Spleen (tissue), 11 donors: ENCODE results near the gene CCDC80. TPM values are rescaled to one million over a fixed set of nuclear protein-coding genes. Genes with fewer than 3 reads are reported as not detected.
"Not testable (repeated sequence)": the region's sequence is repeated elsewhere in the genome, so short reads cannot be mapped to it uniquely, and the experiment has no call there.

Experiments
- DNase-seq: peaks from one replicate; pipeline ENCODE4 v3.0.0-alpha.2; 2020
- H3K27ac ChIP-seq, 8 donors: fragments of 200-600 bp; sonication (generic) in 7 of 8; 1 replicate in 4 of 8; 2 replicates in 4 of 8; pipeline versions ENCODE4 v1.5.0 to v1.8.0; 2016 to 2021; ENCODE audit warnings: inconsistent platforms in 4 of 8, mild to moderate bottlenecking in 4 of 8, moderate library complexity in 1 of 8
- H3K27me3 ChIP-seq, 7 donors: fragments of 200-600 bp; sonication (generic) in 6 of 7; replicated peaks in 1 of 7; 1 replicate in 4 of 7; 2 replicates in 3 of 7; pipeline versions ENCODE4 v1.5.0 to v1.8.0; 2016 to 2021; ENCODE audit warnings: inconsistent platforms in 3 of 7, mild to moderate bottlenecking in 1 of 7
- H3K36me3 ChIP-seq, 6 donors: fragments of 200-600 bp; sonication (generic) in 5 of 6; 1 replicate in 4 of 6; 2 replicates in 2 of 6; pipeline versions ENCODE4 v1.5.0 to v1.8.0; 2016 to 2021; ENCODE audit warnings: inconsistent platforms in 2 of 6
- H3K4me1 ChIP-seq, 6 donors: fragments of 200-600 bp; sonication (generic) in 5 of 6; 1 replicate in 3 of 6; 2 replicates in 3 of 6; pipeline versions ENCODE4 v1.5.0 to v1.8.0; 2016 to 2021; ENCODE audit warnings: inconsistent platforms in 3 of 6
- H3K4me3 ChIP-seq, 8 donors: fragments of 200-600 bp; sonication (generic) in 7 of 8; 1 replicate in 4 of 8; 2 replicates in 4 of 8; pipeline versions ENCODE4 v1.5.0 to v1.8.0; 2016 to 2021; ENCODE audit warnings: inconsistent platforms in 4 of 8, mild to moderate bottlenecking in 4 of 8, moderate library complexity in 2 of 8
- H3K9me3 ChIP-seq, 8 donors: fragments of 200-600 bp; sonication (generic) in 7 of 8; 1 replicate in 4 of 8; 2 replicates in 4 of 8; pipeline versions ENCODE4 v1.5.0 to v1.8.0; 2016 to 2021; ENCODE audit warnings: inconsistent platforms in 4 of 8
- POLR2A ChIP-seq, 3 donors: fragments of 450-650 bp; IDR thresholded peaks; one replicate each; pipeline ENCODE4 v1.5.1; 2017; ENCODE audit warnings: antibody characterized with exemption in 3 of 3, mild to moderate bottlenecking in 1 of 3
- POLR2AphosphoS5 ChIP-seq, 3 donors: sonication (generic); formaldehyde crosslinking; IDR thresholded peaks; one replicate each; pipeline ENCODE4 v1.5.1; 2017; ENCODE audit warnings: antibody characterized with exemption in 3 of 3
- WGBS, 5 donors: extraction: QIAGEN DNeasy Blood & Tissue Kit in 3 of 5; methylation state at CpG; one replicate each; pipeline versions ENCODE4 v1.1.5 to v1.1.7; 2013 to 2018; 5-methylcytosine and 5-hydroxymethylcytosine counted together
- intact Hi-C: fragments of 100-400 bp; cut with DNase I; formaldehyde crosslinking; loops from one replicate; pipeline ENCODE4 v1.15.0; 2023; ENCODE audit warnings: low total_unique reads
- polyA plus RNA-seq, 3 donors: library from polyadenylated mRNA; stranded (reverse); fragments of 200-250 nt; gene quantifications; one replicate each; pipeline ENCODE4 v1.2.1, GENCODE V29; 2013
- total RNA-seq, 7 donors: library from RNA; depleted of rRNA in 3 of 7; stranded (reverse); fragments of >200 nt in 3 of 7; fragmentation: NEBNext Ultra II Directional in 4 of 7; extraction: Animal tissue kit (Norgen Biotek cat#: 25700) in 4 of 7; gene quantifications; one replicate each; pipeline versions ENCODE4 v1.1.0 to v1.2.1, GENCODE V29; 2016 to 2021
- TF ChIP-seq, protein P1 (sequence below), 11 experiments: fragments of 200-600 bp in 7 of 11; fragments of 450-650 bp in 4 of 11; sonication (generic) in 4 of 11; IDR thresholded peaks in 8 of 11; conservative IDR thresholded peaks in 3 of 11; 1 replicate in 7 of 11; 2 replicates in 4 of 11; pipeline versions ENCODE4 v1.4.0 to v1.8.0; 2016 to 2021; ENCODE audit warnings: antibody characterized with exemption in 11 of 11, inconsistent platforms in 4 of 11, mild to moderate bottlenecking in 1 of 11
- donor health status: healthy with polysubstance abuse.
- donor health status: DM: no; HTN: no; CAD: no; lungs with moderate emphysema.
- donor health status: DM: no; HTN: no; CAD: no.
- donor health status: Bipolar disorder and iron deficiency.
- donor health status: healthy.
- donor health status: DM: no; HTN: no; CAD: no.
- donor health status: DM: yes; HTN: yes; CAD: no.

The CCDC80 gene
- total and polyA plus RNA-seq, 10 donors: 5.2 to 99.9 (median 31.5) TPM

DNA sequence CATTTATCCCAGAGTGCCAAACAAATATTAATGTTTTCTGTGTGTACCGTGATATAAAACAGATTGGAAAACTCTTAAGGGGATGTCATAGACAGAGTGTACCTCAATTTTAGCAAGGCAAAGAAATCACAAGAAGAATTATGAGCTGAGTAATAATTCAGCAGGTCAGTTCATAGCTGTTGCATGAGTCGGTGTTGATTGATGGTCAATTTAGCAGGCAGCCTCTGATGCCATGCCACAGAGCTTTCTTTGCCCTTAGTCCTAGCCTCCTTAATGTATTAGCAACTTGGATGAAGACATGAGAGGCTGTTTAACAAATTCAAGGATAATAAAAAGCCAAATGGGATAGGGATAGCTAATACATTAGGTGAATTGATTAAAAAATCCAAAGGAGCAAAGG lies 72.3 kb downstream of the CCDC80 start:
- intact Hi-C loops: no loop called here
- Histone ChIP-seq H3K4me1 (peaks cover 0 to 54% (median 19%) of the 10 kb centered on the region in 6 donors), H3K36me3 (peaks cover 0 to 92% (median 23%) of the 10 kb centered on the region in 6 donors), H3K4me3 (no peak overlapping the region), H3K9me3 (no peaks in the 10 kb centered on the region), H3K27ac (peak overlapping the region in 5 of 8 donors; percentile 26 to 57 (median 37)), H3K27me3 (no peaks in the 10 kb centered on the region)
- TF ChIP-seq, protein P1, sequence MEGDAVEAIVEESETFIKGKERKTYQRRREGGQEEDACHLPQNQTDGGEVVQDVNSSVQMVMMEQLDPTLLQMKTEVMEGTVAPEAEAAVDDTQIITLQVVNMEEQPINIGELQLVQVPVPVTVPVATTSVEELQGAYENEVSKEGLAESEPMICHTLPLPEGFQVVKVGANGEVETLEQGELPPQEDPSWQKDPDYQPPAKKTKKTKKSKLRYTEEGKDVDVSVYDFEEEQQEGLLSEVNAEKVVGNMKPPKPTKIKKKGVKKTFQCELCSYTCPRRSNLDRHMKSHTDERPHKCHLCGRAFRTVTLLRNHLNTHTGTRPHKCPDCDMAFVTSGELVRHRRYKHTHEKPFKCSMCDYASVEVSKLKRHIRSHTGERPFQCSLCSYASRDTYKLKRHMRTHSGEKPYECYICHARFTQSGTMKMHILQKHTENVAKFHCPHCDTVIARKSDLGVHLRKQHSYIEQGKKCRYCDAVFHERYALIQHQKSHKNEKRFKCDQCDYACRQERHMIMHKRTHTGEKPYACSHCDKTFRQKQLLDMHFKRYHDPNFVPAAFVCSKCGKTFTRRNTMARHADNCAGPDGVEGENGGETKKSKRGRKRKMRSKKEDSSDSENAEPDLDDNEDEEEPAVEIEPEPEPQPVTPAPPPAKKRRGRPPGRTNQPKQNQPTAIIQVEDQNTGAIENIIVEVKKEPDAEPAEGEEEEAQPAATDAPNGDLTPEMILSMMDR (IDR thresholded peaks at IDR 0.05 in 8 of 11, conservative IDR thresholded peaks at IDR 0.05 in 3 of 11): no peak
- TF ChIP-seq POLR2AphosphoS5 (IDR thresholded peaks at IDR 0.05) (no peak), POLR2A (IDR thresholded peaks at IDR 0.05) (no peak)
- DNase-seq: no peak
- WGBS, 5 donors: 90 to 98% (median 94%) methylated on average over 2 of the region's 2 CpGs

DNA sequence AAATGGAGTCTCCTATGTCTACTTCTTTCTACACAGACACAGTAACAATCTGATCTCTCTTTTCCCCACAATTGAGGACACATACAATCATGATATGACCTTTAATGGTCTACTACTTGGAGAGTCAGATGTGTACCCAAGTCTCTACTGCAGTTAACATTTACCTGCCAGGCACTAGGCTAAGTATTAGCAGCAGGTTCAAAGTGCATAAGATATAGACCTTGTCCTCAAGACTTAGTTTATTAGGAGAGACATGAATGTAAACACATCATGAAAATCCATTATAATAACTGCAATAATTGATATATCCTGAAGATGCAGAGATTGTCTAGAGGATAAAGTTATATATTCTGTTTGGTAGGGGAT lies 76.0 kb downstream of the CCDC80 start:
- H3K4me1 ChIP-seq: peaks cover 14 to 64% (median 33%) of the 10 kb centered on the region in 6 donors
- H3K9me3 ChIP-seq: no peaks in the 10 kb centered on the region
- DNase-seq: no peak
- intact Hi-C loops: no loop called here
- H3K27me3 ChIP-seq: no peaks in the 10 kb centered on the region
- H3K27ac ChIP-seq: no peak overlapping the region
- no peak overlapping the region for H3K4me3 ChIP-seq
- peaks cover 0 to 58% (median 4%) of the 10 kb centered on the region in 6 donors for H3K36me3 ChIP-seq
- TF ChIP-seq POLR2AphosphoS5 (IDR thresholded peaks at IDR 0.05): no peak
- no peak for TF ChIP-seq POLR2A (IDR thresholded peaks at IDR 0.05)
- TF ChIP-seq, protein P1 (IDR thresholded peaks at IDR 0.05 in 8 of 11, conservative IDR thresholded peaks at IDR 0.05 in 3 of 11): no peak

DNA sequence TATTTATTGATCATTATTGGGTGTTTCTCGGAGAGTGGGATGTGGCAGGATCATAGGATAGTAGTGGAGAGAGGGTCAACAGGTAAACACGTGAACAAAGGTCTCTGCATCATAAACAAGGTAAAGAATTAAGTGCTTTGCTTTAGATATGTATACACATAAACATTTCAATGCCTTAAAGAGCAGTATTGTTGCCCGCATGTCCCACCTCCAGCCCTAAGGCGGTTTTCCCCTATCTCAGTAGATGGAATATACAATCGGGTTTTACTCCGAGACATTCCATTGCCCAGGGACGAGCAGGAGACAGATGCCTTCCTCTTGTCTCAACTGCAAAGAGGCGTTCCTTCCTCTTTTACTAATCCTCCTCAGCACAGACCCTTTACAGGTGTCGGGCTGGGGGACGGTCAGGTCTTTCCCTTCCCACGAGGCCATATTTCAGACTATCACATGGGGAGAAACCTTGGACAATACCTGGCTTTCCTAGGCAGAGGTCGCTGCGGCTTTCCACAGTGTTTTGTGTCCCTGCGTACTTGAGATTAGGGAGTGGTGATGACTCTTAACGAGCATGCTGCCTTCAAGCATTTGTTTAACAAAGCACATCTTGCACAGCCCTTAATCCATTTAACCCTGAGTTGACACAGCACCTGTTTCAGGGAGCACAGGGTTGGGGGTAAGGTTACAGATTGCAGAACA lies 76.5 kb downstream of the CCDC80 start:
- H3K27me3 ChIP-seq, DNase-seq, H3K9me3 ChIP-seq, H3K4me3 ChIP-seq, intact Hi-C loops, H3K27ac ChIP-seq: not testable (repeated sequence)
- H3K4me1 ChIP-seq: peaks cover 19 to 64% (median 33%) of the 10 kb centered on the region in 6 donors
- H3K36me3 ChIP-seq: peaks cover 0 to 53% (median 2%) of the 10 kb centered on the region in 6 donors
- WGBS, 5 donors: 81 to 87% (median 85%) methylated on average over 12 to 15 of the region's 15 CpGs

DNA sequence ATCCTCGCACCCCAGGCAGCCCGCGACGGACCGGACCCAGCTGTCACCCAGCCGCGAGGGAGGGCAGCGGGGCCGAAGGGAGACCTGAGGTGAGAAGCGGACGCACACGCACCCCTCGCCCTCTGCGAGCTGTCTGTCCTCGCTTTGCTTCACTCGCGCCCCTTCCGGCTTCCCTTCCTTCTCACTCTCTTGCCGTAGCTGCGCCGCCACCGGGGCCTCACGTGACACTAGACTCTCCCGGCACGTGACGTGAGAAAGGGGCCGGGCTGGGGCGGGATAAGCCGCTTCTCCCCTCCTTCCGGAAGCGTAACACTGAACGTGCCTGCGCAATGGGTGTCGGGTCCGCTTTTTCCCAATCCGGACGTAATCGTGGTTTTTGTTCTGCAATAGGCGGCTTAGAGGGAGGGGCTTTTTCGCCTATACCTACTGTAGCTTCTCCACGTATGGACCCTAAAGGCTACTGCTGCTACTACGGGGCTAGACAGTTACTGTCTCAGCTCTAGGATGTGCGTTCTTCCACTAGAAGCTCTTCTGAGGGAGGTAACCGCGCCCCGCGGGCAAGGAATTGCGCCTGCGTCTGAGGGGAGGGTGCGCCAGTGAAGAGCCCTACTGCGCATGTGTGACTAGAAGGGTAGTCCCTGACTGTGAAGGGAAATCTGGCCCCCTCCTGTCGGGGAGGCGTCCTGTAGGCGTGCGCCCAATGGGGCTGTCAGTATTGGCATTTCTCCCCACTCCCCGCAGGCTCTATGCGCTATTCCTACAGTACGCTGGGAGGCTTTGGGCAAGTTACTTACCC lies 79.0 kb downstream of the CCDC80 start, which contains the start of the genes ATG3 and SLC35A5:
Gene ATG3, minus strand, starts transcription at position 229 of the 796 bp plus-strand sequence. CDS start 434 bp downstream, outside the sequence.
Gene SLC35A5, plus strand, starts transcription at position 312 of the 796 bp plus-strand sequence. CDS start 1,359 bp downstream, outside the sequence.
- intact Hi-C loops: no loop called here
- TF ChIP-seq POLR2A (IDR thresholded peaks at IDR 0.05) (peak; percentile 74 to 87 (median 84)), POLR2AphosphoS5 (IDR thresholded peaks at IDR 0.05) (peak; percentile 97 to 98 (median 98))
- TF ChIP-seq, protein P1 (IDR thresholded peaks at IDR 0.05 in 8 of 11, conservative IDR thresholded peaks at IDR 0.05 in 3 of 11): peak in 5 of 11 experiments; percentile 9 to 49 (median 22)

More for the DNA sequence above, 79.0 kb downstream of the CCDC80 start, which contains the start of the genes ATG3 and SLC35A5:
- peaks cover 22 to 74% (median 51%) of the 10 kb centered on the region in 6 donors for H3K4me1 ChIP-seq
- H3K4me3 ChIP-seq: peak within 1 kb of the TSS; percentile 78 to 96 (median 89)
- H3K27ac ChIP-seq: peak within 1 kb of the TSS; percentile 92 to 99 (median 99)
- 0 to 2% (median 0%) methylated on average over 49 to 58 of the region's 58 CpGs for WGBS, 5 donors
- H3K9me3 ChIP-seq: no peaks in the 10 kb centered on the region
- H3K27me3 ChIP-seq: no peaks in the 10 kb centered on the region
- peak; percentile 99 for DNase-seq
- peaks cover 0 to 45% (median 5%) of the 10 kb centered on the region in 6 donors for H3K36me3 ChIP-seq
